HG02870 (cell line): ENCODE data around the gene WFDC2.

Experiments
- ATAC-seq: cut with Tn5 transposase; IDR thresholded peaks from one replicate; pipeline ENCODE4 v1.9.1; 2021; ENCODE audit warnings: mild to moderate bottlenecking, moderate library complexity; ENCODE audit not compliant: unreplicated experiment

The WFDC2 gene

GRCh38 chr20:45495501-45495941 is 26.0 kb downstream of the WFDC2 start:
- no peak for ATAC-seq

- ATAC-seq: no peak
These were observed 26.6 kb downstream of the WFDC2 start for GRCh38 chr20:45496166-45496565.

GRCh38 chr20:45497971-45498494 is 28.5 kb downstream of the WFDC2 start:
- no peak for ATAC-seq

GRCh38 chr20:45500022-45500421 is 30.5 kb downstream of the WFDC2 start:
- no peak for ATAC-seq

GRCh38 chr20:45501600-45501999 is 32.0 kb downstream of the WFDC2 start:
- no peak for ATAC-seq

- no peak for ATAC-seq
These were observed 33.0 kb downstream of the WFDC2 start for GRCh38 chr20:45502561-45502960.

GRCh38 chr20:45503403-45503802 is 33.9 kb downstream of the WFDC2 start:
- no peak for ATAC-seq

- no peak for ATAC-seq
These were observed 36.8 kb downstream of the WFDC2 start for GRCh38 chr20:45506398-45506797.

- ATAC-seq: no peak
These were observed 37.7 kb downstream of the WFDC2 start for GRCh38 chr20:45507011-45507820.

- no peak for ATAC-seq
These were observed 38.7 kb downstream of the WFDC2 start for GRCh38 chr20:45508068-45508886.

- ATAC-seq: no peak
These were observed 39.5 kb downstream of the WFDC2 start for GRCh38 chr20:45509091-45509490.

- ATAC-seq: no peak
These were observed 40.8 kb downstream of the WFDC2 start for GRCh38 chr20:45510242-45510862.

GRCh38 chr20:45515147-45515913 is 45.8 kb downstream of the WFDC2 start, which contains the start of gene SPINT3:
Gene SPINT3 (minus strand): TSS chr20:45515622. CDS start chr20:45515608, 14 bp downstream.
- ATAC-seq: no peak

- ATAC-seq: no peak
These were observed 48.7 kb downstream of the WFDC2 start for GRCh38 chr20:45518282-45518681.

GRCh38 chr20:45523821-45524220 is 54.3 kb downstream of the WFDC2 start:
- no peak for ATAC-seq

- no peak for ATAC-seq
These were observed 57.7 kb downstream of the WFDC2 start for GRCh38 chr20:45527294-45527693.
